ENCODE results near the gene HOXC6. TPM values are rescaled to one million over a fixed set of nuclear protein-coding genes. Genes with fewer than 3 reads are reported as not detected.
A peak's percentile ranks its signal among the peaks of the same experiment; 100 is the strongest.

HOXC6 gene
- total and polyA plus RNA-seq, 9 of the 15 experiments (the other 6 are each of a cell fraction or from before 2014, with no cell fraction given): 0.06 to 4.0 (median 1.4) TPM

DNA sequence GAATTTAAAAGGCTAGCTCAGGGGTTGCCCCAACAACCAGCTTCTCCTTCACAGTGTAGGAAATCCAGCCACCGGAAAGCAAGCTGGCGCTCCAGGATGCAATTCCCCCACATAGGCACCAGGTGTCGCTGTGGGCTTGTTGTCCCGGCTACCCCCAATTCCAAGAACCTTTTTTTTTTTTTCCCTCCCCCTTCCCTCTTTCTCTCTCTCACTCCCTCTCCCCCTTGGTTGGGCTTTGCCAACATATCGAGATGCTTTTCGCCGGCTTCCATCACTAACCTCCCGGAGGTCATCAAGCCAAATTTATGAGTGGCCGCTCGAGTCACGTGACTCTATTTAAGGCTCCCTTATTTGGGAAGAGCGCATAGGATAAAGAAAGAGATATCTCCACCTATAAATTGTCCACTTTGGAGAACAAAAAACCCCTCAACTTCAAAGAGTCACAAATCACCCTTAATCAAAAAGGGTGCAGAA, 4.4 kb downstream of the HOXC6 start, which contains the start of gene HOXC5 (continued):
- TF ChIP-seq EP400 (IDR thresholded peaks at IDR 0.05): no peak
- no peak for TF ChIP-seq PYGO2 (tag; IDR thresholded peaks at IDR 0.05)
- TF ChIP-seq, protein P1, sequence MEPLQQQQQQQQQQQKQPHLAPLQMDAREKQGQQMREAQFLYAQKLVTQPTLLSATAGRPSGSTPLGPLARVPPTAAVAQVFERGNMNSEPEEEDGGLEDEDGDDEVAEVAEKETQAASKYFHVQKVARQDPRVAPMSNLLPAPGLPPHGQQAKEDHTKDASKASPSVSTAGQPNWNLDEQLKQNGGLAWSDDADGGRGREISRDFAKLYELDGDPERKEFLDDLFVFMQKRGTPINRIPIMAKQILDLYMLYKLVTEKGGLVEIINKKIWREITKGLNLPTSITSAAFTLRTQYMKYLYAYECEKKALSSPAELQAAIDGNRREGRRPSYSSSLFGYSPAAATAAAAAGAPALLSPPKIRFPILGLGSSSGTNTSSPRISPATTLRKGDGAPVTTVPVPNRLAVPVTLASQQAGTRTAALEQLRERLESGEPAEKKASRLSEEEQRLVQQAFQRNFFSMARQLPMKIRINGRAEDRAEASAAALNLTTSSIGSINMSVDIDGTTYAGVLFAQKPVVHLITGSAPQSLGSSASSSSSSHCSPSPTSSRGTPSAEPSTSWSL (CRISPR knock-in tag; IDR thresholded peaks at IDR 0.05; ENCODE audit: borderline replicate concordance): no peak
- no peak for TF ChIP-seq POLR2G (IDR thresholded peaks at IDR 0.05; ENCODE audit: low read depth, low read length)
- TF ChIP-seq POLR3G (IDR thresholded peaks at IDR 0.05; ENCODE audit: extremely low read depth, insufficient read length, insufficient replicate concordance): no peak
- peak; percentile 49 for TF ChIP-seq RBM39 (optimal IDR thresholded peaks at IDR 0.05; ENCODE audit: low read depth, low read length)
- TF ChIP-seq RHOXF2B (CRISPR knock-in tag; conservative IDR thresholded peaks at IDR 0.05): no peak
- no peak for TF ChIP-seq HNRNPLL (IDR thresholded peaks at IDR 0.05; ENCODE audit: low read depth, low read length, poor library complexity, severe bottlenecking)
- TF ChIP-seq, protein P2, sequence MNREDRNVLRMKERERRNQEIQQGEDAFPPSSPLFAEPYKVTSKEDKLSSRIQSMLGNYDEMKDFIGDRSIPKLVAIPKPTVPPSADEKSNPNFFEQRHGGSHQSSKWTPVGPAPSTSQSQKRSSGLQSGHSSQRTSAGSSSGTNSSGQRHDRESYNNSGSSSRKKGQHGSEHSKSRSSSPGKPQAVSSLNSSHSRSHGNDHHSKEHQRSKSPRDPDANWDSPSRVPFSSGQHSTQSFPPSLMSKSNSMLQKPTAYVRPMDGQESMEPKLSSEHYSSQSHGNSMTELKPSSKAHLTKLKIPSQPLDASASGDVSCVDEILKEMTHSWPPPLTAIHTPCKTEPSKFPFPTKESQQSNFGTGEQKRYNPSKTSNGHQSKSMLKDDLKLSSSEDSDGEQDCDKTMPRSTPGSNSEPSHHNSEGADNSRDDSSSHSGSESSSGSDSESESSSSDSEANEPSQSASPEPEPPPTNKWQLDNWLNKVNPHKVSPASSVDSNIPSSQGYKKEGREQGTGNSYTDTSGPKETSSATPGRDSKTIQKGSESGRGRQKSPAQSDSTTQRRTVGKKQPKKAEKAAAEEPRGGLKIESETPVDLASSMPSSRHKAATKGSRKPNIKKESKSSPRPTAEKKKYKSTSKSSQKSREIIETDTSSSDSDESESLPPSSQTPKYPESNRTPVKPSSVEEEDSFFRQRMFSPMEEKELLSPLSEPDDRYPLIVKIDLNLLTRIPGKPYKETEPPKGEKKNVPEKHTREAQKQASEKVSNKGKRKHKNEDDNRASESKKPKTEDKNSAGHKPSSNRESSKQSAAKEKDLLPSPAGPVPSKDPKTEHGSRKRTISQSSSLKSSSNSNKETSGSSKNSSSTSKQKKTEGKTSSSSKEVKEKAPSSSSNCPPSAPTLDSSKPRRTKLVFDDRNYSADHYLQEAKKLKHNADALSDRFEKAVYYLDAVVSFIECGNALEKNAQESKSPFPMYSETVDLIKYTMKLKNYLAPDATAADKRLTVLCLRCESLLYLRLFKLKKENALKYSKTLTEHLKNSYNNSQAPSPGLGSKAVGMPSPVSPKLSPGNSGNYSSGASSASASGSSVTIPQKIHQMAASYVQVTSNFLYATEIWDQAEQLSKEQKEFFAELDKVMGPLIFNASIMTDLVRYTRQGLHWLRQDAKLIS (CRISPR knock-in tag; IDR thresholded peaks at IDR 0.05): no peak
- TF ChIP-seq LEF1 (IDR thresholded peaks at IDR 0.05): no peak
- TF ChIP-seq PHTF2 (CRISPR knock-in tag; IDR thresholded peaks at IDR 0.05): no peak
- peak; percentile 48; the same call in 1 of the 2 replicates for TF ChIP-seq ZEB2 (IDR thresholded peaks at IDR 0.05)
- peak in 1 of 2 experiments; percentile 87; a peak in 2 of 4 replicates for TF ChIP-seq KDM1A (IDR thresholded peaks at IDR 0.05)
- no peak for TF ChIP-seq HMGN3 (IDR thresholded peaks at IDR 0.05; ENCODE audit: borderline replicate concordance, extremely low read depth, insufficient read length, low read depth, low read length)
- no peak for TF ChIP-seq ZNF12 (CRISPR knock-in tag; IDR thresholded peaks at IDR 0.05)
- peak; percentile 48; the same call in 1 of the 2 replicates for TF ChIP-seq NCOA1 (IDR thresholded peaks at IDR 0.05; ENCODE audit: low read depth)
- no peak for TF ChIP-seq ZFP1 (CRISPR knock-in tag; IDR thresholded peaks at IDR 0.05)
- TF ChIP-seq FOXK2 (conservative IDR thresholded peaks at IDR 0.05 in 1 of 2, IDR thresholded peaks at IDR 0.05 in 1 of 2; ENCODE audit: low read depth in 2 of 2): peak; percentile 60 to 77; a peak in 3 of 4 replicates
- no peak for TF ChIP-seq NFYB (IDR thresholded peaks at IDR 0.05; ENCODE audit: extremely low read depth, insufficient read length)
- TF ChIP-seq ZNF551 (CRISPR knock-in tag; IDR thresholded peaks at IDR 0.05): no peak
- no peak; the same call in 1 of the 2 replicates for TF ChIP-seq ETV5 (CRISPR knock-in tag; IDR thresholded peaks at IDR 0.05; ENCODE audit: low read depth)
- no peak for TF ChIP-seq ZNF274 (IDR thresholded peaks at IDR 0.05; ENCODE audit: borderline replicate concordance, low read depth, low read length)
- TF ChIP-seq GATA2 (CRISPR knock-in tag; IDR thresholded peaks at IDR 0.05): no peak
- no peak for TF ChIP-seq MYBL2 (IDR thresholded peaks at IDR 0.05; ENCODE audit: low read depth)
- no peak for TF ChIP-seq MYBL2 (CRISPR knock-in tag; IDR thresholded peaks at IDR 0.05; ENCODE audit: borderline replicate concordance)
- TF ChIP-seq POLR2B (IDR thresholded peaks at IDR 0.05; ENCODE audit: low read depth, partially characterized antibody): no peak
- TF ChIP-seq KAT8 (IDR thresholded peaks at IDR 0.05; ENCODE audit: low read depth): no peak
